GM18507 (cell line): ENCODE results near the gene PTGS1.

Source experiments
- DNase-seq: peaks from one replicate; pipeline ENCODE4 v3.0.0; 2011; ENCODE audit warnings: low read depth; ENCODE audit not compliant: insufficient read length; ENCODE audit errors: extremely low spot score
- FAIRE-seq: peaks from 2 replicates; lab custom pipeline; 2011; peaks lifted over from hg19 to GRCh38; lab: Jason Lieb, UNC

The PTGS1 gene

GRCh38 chr9:122444041-122444733, 73.4 kb downstream of the PTGS1 start:
- no peak for FAIRE-seq
- DNase-seq: no peak
